Left lobe of liver (tissue), 2 donors: ENCODE results near the gene ESPNL. TPM values are rescaled to one million over a fixed set of nuclear protein-coding genes. Genes with fewer than 3 reads are reported as not detected.
"Not testable (repeated sequence)": the region's sequence is repeated elsewhere in the genome, so short reads cannot be mapped to it uniquely, and the experiment has no call there.

Experiments
- ATAC-seq: fragments of 200-7000 bp; cut with Tn5 transposase; one replicate; pipeline ENCODE4 v1.9.1; 2020; ENCODE audit warnings: mild to moderate bottlenecking, moderate library complexity
- DNase-seq: peaks from one replicate; pipeline ENCODE4 v3.0.0-alpha.2; 2020; ENCODE audit warnings: low spot score
- total RNA-seq: library from RNA; stranded (reverse); gene quantifications from one replicate; pipeline ENCODE4 v1.2.1, GENCODE V29; 2021
- donor health status: DM: no; HTN: no; CAD: no; lungs with moderate emphysema.
- donor health status: DM: no; HTN: yes; CAD: no.

Gene ESPNL, protein sequence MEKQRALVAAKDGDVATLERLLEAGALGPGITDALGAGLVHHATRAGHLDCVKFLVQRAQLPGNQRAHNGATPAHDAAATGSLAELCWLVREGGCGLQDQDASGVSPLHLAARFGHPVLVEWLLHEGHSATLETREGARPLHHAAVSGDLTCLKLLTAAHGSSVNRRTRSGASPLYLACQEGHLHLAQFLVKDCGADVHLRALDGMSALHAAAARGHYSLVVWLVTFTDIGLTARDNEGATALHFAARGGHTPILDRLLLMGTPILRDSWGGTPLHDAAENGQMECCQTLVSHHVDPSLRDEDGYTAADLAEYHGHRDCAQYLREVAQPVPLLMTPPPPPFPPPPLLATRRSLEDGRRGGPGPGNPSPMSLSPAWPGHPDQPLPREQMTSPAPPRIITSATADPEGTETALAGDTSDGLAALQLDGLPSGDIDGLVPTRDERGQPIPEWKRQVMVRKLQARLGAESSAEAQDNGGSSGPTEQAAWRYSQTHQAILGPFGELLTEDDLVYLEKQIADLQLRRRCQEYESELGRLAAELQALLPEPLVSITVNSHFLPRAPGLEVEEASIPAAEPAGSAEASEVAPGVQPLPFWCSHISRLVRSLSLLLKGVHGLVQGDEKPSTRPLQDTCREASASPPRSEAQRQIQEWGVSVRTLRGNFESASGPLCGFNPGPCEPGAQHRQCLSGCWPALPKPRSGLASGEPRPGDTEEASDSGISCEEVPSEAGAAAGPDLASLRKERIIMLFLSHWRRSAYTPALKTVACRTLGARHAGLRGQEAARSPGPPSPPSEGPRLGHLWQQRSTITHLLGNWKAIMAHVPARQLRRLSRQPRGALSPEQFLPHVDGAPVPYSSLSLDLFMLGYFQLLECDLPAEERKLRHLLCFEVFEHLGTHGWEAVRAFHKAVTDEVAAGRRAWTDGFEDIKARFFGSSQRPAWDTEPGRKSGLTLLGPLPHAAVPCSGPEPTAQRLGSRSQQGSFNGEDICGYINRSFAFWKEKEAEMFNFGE
- 1.7 TPM for total RNA-seq

DNA sequence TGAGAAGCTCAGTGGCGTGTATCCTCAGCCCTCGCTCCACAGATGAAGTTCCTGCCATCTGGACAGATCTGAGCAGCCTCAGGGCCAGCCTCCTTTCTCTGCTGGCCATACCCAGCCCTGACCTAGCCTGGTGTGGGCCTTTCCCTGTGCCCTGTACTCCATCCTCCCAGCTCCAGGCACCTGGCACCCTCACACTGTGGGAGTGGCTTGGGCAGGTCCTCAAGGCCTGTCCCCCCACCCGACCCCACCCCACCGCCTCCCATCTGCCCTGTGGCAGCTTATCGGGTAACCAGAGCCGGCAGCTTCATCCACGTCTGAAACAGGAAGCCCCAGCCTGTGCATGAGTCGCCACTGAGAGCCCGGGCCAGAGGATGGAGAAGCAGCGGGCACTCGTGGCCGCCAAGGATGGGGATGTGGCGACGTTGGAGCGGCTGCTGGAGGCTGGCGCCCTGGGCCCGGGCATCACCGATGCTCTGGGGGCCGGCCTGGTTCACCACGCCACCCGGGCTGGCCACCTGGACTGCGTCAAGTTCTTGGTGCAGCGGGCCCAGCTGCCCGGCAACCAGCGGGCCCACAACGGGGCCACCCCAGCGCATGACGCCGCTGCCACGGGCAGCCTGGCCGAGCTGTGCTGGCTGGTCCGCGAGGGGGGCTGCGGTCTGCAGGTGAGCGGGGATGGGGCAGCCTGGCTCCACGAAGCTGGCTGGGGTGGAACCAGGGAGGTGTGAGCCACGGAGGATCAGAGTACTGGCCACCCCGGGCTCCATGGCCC lies at the start of gene ESPNL:
Gene ESPNL, plus strand, starts transcription at position 292 of the 772 bp plus-strand sequence. Its CDS starts 80 bp downstream, at position 372.
- peak; percentile 39 for DNase-seq
- ATAC-seq = no peak

DNA sequence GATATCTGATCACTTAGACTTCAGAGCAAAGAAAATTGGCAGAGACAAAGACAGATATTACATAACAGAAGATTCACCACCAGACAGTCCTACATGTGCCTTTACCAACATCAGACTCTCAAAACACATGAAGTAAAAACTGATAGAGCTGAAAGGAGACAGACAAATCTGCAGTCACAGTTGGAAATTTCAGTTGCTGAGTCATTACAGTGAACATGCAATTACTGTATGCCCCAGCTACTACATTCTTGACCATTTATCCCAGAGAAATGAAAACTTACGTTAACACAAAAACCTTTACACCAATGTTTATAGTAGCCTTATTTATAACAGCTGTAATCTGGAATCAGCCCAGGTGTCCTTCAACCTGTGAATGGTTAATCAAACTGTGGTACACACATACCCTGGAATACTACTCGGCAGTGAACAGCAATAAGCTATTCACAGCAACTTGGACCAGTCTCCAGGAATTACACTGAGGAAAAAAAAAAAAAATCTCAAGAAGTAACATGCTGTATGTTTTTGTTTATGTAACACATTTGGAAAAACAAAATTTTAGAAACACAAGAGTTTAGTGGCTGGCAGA lies 46.9 kb upstream of the ESPNL start:
- no peak for DNase-seq
- ATAC-seq = no peak

- no peak for ATAC-seq
- no peak for DNase-seq
Observed at GRCh38 chr2:238055841-238056240, 44.3 kb upstream of the ESPNL start.

DNA sequence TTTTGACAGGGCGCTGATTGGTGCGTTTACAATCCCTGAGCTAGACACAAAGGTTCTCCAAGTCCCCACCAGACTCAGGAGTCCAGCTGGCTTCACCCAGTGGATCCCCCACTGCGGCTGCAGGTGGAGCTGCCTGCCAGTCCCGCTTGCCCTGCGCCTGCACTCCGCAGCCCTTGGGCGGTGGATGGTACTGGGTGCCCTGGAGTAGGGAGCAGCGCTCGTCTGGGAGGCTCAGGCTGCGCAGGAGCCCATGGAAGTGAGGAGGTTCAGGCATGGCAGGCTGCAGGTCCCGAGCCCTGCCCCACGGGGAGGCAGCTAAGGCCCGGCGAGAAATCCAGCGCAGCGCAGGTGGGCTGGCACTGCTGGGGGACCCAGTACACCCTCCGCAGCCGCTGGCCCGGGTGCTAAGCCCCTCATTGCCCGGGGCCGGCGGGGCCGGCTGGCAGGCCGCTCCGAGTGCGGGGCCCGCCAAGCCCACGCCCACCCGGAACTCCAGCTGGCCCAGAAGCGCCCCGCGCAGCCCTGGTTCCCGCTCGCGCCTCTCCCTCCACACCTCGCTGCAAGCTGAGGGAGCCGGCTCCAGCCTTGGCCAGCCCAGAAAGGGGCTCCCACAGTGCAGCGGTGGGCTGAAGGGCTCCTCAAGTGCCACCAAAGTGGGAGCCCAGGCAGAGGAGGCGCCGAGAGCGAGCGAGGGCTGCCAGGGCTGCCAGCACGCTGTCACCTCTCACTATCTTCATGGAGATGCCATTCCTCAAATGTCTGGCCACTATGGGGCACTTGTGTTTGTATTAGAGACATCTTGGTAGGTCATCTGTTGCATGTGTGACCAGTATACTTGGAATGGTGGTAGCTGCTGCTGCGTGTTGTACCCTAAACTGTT lies 42.2 kb upstream of the ESPNL start:
- ATAC-seq = not testable (repeated sequence)
- DNase-seq = peak; percentile 40

GRCh38 chr2:238059505-238059904 lies 40.6 kb upstream of the ESPNL start:
- DNase-seq = no peak
- no peak for ATAC-seq

- no peak for DNase-seq
- no peak for ATAC-seq
Observed at GRCh38 chr2:238060096-238060541, 40.0 kb upstream of the ESPNL start.

- DNase-seq (peak; percentile 99), ATAC-seq (peak; percentile 90)
Observed at GRCh38 chr2:238060542-238061314, 39.4 kb upstream of the ESPNL start, which contains the start of gene SCLY. TSS of gene SCLY (plus strand) at chr2:238061001. CDS start at chr2:238061055, 54 bp downstream.

- peak; percentile 55 for DNase-seq
- ATAC-seq = peak; percentile 8
Observed at GRCh38 chr2:238061315-238062202, 38.6 kb upstream of the ESPNL start.

- ATAC-seq (peak; percentile 35), DNase-seq (peak; percentile 79)
Observed at GRCh38 chr2:238063414-238064189, 36.5 kb upstream of the ESPNL start.

DNA sequence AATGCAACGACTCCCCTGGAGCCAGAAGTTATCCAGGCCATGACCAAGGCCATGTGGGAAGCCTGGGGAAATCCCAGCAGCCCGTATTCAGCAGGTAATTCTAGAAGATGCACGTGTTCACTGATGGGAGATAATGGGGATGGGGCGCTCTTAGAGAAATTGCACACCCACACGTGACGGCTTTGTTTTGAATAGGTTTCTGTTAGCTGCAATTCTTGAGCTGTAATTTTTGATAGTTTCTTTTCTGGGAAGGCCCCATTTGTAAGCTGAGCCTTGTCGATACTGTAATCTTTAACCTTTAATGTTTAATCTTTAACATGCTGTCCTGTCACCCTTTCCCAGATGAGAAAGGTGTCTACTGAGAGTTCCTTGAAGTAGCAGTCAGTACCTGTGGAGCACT lies 35.8 kb upstream of the ESPNL start:
- peak; percentile 57 for DNase-seq
- peak; percentile 6 for ATAC-seq

GRCh38 chr2:238065071-238065846 lies 34.9 kb upstream of the ESPNL start:
- ATAC-seq (no peak), DNase-seq (no peak)

DNA sequence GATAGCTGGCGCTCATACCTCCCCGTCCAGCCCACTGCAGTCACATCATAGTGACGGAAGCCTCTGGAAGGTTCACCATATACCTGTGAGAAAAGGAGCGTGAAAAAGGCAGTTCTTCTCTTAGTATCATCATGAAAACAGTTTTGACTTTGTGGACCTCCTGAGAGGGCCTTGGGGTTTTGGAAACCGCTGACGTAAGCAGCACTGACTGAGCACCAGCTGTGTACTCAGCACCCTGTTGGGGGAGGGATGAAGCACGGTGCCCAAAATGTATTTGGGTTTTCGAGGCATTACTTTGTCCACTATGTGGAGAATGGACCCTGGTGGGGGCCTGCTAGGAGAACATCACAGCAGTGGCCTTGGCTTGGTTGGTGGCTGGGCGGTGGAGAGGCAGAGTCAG lies 33.9 kb upstream of the ESPNL start:
- DNase-seq (no peak), ATAC-seq (no peak)

DNA sequence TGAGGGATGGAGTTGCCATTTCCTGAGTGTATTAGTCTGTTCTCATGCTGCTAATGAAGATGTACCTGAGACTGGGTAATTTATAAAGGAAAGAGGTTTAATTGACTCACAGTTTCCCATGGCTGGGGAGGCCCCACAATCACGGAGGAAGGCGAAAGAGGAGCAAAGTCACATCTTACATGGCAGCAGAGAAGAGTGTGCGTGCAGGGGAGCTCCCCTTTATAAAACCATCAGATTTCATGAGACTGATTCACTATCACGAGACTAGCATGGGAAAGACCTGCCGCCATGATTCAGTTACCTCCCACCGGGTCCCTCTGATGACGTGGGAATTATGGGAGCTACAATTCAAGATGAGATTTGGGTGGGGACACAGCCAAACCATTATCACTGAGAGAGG lies 33.4 kb upstream of the ESPNL start:
- DNase-seq = peak; percentile 11
- not testable (repeated sequence) for ATAC-seq

- DNase-seq (no peak), ATAC-seq (no peak)
Observed at GRCh38 chr2:238067939-238068338, 32.2 kb upstream of the ESPNL start.

- DNase-seq (peak; percentile 41), ATAC-seq (peak; percentile 27)
Observed at GRCh38 chr2:238069021-238069709, 31.0 kb upstream of the ESPNL start.
